HG03558 (cell line): ENCODE data around the gene ABCA10.
"Not testable (repeated sequence)": the region's sequence is repeated elsewhere in the genome, so short reads cannot be mapped to it uniquely, and the experiment has no call there.

Source experiments
- ATAC-seq: cut with Tn5 transposase; IDR thresholded peaks from one replicate; pipeline ENCODE4 v1.9.1; 2021; ENCODE audit warnings: moderate number of reproducible peaks; ENCODE audit not compliant: unreplicated experiment; ENCODE audit errors: extremely low read depth

Gene ABCA10

DNA sequence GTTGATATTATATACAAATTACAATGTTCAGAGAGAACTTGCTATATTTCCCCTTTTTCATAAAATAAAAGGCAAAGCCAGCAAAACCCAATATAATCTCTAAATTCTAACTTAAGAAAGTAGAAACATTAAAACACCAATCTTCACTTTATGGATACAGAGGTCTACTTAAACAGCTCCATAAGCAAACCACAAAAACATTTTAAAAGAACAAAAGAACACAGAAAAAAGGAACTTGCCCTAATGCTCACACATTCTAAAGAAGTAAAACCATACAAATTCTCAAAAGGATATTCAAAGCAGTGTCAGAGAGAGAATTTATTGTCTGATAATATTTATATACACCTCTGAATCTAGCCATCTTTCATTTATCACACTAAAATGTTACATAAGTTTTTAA is 606 bp downstream of the ABCA10 start:
- no peak for ATAC-seq

DNA sequence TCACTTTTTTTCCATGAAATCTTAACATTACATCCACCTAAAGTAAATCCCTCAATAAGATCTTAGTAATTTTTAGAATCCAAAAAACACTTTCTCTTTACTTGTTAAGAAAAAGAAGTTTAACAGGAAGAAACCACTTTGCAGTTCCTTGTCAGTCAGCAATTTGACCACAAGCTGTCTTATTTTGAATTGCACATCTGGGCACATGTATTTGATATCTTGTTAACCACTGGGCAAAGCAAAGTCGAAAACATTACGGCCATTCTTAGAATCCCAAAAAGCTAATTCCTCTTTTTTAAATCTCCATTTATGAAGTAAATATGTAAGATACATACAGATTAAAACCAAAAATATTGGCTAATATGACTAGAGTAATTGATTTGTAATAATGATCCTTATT is 1.1 kb downstream of the ABCA10 start:
- no peak for ATAC-seq

DNA sequence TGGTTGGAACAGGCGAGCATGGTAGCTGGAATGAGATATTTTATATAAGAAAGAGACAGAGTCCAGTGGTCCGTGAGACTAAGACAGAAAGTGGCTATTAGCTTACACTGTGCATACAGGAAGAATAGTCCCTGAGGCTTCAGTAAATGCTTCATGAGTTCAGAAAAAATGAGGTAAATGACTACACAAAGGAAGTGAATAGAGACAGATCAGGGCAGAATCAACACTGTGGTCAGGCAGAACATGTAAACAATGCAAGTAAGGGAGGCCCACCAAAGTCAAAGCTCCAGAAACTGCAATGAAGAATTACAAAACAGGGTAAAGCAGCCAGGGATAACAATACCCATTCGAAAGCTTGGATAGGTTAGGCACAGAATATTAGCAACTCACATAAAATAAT is 4.8 kb downstream of the ABCA10 start:
- peak; percentile 89 for ATAC-seq

DNA sequence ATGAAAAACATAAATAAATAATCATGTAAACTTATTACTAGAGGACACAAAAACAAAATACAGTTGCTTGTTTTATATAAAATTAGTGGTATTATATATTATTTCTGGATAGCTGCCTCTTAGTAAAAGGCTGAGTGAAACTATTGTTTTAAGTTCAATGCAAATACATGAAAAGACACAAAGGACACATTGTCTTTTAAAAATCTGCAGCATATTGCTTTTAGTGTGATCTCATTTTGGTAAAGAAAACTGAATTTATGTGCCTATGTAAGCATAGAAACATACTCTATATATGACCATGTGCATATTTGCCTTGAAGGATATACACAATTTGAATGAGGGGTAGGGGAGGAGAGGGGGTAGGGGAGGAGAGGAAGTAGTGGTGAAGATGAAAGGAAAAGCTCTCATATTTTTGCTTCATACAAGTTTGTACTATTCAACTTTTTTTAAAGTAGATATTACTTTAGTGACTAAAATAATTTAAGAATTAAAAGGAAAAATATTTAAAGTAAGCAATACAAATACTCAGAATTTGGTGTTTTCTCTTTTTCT is 5.8 kb downstream of the ABCA10 start:
- ATAC-seq = no peak

DNA sequence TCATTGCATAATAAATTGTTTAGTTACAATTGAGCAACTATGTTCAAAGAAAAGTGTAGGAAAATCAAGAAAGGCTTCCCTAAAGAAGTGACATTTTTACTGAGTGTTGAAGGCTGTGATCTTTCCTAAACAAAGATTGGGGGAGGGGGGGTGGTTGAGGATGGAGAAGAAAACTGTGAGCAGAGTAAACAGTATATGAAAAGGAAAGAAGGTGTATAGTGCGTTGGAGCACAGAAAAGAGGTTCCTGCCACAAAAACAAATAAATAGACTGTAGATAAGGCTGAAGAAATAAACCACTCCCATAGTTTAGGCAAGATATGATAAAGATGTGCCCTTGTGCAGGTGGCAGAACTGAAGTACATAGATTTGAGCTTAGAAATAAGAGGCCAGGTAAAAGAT is 8.5 kb downstream of the ABCA10 start:
- no peak for ATAC-seq

DNA sequence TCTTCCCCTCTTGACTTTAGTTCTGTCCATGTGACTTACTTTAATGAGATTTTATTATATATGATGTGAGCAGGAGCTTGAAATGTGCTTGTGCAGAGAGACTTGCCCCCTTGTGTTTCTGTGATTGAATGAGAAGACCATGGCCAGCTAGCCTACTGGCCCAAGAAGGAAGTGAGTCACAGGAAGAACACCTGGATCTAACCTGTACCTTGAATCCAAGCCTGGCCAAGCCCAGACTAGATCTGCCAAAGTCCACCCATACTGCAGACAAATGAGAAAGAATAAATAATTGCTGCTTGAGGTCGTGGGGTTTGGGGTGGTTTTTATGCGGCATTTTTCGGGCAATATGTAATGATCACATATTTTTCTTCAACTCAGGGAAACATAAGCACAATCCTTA is 9.6 kb downstream of the ABCA10 start:
- ATAC-seq = no peak

DNA sequence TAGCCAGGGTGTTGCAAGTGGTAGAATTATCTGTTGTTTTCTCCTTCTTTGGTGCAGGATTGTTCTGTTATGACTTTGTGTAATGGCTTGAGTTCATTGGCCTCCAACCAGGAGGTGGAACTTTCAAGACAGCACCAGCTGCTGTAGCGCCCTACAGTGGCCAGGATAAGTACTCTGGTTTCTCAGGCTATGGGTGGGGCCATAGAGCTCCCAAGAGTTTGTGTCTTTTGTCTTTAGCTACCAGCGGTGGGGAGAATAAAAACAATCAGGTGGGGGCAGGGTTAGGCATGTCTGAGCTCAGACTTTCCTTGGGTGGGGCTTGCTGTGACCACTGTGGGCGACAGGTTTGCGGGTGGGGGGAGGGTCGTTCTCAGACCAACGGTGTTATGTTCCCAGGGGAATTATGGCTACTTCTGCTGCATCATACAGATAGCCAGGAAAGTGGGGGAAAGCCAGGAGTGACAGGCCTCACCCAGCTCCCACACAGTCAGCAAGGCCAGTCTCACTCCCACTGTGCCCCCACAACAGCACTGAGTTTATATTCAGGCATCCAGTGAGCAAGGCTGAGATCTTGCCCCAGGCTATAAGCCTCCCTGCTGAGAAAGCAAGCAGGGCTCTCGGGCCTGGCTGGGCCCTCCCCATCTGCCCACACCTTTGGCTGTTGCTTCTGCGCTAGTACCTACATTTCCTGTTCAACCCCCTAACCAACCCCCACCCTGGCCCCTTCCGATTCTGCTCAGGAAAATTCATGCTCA is 15.4 kb downstream of the ABCA10 start:
- no peak for ATAC-seq

DNA sequence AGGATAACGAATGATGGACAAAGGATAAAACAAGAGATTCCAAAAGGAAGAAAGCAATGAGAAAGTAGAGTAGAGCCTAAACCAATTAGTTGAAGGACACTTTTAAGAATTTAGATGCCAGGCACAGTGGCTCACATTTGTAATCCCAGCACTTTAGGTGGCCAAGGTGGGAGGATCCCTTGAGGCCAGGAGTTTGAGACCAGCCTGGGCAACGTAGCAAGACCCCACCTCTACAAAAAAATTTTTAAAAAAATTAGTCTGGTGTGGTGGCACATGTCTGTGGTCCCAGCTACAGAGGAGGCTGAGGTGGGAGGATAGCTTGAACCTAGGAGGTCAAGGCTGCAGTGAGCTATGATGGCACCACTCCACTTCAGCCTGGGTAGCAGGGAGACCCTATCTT is 20.0 kb downstream of the ABCA10 start:
- ATAC-seq = no peak

DNA sequence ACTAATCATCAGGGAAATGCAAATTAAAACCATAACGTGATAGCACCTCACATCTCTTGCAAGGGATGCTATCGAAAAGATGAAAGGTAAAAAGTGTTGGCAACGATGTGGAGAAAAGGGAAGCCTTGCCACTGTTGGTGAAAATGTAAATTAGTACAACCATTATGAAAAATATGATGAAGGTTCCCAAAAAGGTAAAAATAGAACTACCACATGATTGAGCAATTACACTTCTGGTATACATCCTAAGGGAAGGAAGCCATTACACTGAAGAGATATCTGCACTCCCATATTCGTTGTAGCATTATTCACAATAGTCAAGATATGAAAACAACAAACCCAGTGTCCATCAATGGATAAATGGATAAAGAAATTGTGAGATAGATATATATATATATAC is 21.5 kb downstream of the ABCA10 start:
- no peak for ATAC-seq

DNA sequence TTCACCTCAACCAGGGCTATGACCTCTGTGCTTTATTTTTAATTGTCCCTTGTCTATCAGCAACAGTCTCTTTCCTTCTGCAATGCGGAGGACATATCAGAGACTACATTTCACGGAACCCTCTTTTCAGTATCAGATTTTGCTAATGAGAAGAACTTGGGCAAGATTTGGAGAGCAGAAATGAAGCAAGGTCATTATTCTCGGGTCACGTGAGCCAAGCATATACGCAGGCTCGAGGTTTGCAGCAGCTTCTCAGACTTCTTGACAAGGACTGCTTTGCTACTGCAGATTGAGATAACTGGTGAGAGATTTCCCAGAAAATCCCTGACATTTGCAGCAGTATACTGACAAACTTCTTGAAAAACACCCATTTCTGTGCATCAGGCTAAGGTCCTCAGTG is 30.4 kb downstream of the ABCA10 start:
- no peak for ATAC-seq

DNA sequence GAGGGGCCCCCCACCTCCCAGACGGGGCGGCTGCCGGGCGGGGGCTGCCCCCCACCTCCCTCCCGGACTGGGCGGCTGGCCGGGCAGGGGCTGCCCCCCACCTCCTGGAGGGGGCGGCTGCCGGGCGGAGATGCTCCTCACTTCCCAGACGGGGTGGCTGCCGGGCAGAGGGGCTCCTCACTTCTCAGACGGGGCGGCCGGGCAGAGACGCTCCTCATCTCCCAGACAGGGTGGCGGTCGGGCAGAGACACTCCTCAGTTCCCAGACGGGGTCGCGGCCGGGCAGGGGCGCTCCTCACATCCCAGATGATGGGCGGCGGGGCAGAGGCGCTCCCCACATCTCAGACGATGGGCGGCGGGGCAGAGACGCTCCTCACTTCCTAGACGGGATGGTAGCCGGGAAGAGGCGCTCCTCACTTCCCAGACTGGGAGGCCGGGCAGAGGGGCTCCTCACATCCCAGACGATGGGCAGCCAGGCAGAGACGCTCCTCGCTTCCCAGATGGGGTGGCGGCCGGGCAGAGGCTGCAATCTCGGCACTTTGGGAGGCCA is 32.4 kb downstream of the ABCA10 start:
- ATAC-seq = not testable (repeated sequence)

DNA sequence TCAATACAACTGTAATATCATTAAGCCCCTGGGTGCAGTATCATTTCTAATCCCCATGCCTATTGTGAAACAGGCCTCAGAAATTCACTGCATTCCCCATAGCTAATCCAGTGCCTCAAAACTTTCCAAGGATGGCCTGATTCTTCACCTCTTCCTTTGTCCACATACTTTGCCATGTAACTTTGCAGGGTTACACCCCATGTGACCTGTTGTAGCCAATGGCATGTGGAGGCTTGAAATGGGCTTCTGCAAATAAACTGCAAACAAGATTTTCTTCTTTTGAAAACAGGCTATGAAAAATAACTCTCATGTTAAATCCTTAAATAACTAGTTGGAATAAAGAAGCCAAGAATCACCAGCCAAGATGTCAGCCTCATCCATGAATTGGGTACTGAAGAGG is 35.9 kb downstream of the ABCA10 start:
- ATAC-seq = no peak

DNA sequence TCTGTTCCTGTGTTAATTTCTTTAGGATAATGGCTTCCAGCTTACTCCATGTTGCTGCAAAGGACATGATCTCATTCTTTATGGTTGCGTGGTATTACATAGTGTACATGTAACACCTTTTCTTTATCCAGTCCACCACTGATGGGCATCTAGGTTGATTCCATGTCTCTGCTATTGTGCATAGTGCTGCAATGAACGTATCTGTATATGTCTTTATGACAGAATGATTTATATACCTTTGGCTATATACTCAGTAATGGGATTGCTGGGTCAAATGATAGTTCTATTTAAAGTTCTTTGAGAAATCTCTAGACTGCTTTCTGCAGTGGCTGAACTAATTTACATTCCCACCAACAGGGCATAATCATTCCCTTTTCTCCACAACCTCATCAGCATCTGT is 39.8 kb downstream of the ABCA10 start:
- no peak for ATAC-seq

DNA sequence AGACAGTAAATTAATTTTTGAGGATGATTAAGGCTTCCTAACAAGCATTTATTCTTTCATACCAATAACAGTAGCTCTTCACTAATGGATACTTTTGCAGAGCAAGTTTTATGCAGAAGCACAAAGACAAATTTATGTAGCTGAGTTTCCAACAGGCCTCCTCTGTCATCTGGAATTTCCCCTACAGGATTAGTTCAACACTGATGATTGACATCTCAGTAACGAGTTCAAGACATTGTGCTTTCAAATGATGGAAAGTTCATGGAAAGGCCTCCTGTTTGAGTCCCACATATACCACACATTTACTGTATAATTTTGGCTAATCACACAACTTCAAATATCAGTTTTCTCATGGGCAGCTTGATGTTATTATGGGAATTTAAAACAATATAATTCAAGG is 40.6 kb downstream of the ABCA10 start:
- no peak for ATAC-seq

DNA sequence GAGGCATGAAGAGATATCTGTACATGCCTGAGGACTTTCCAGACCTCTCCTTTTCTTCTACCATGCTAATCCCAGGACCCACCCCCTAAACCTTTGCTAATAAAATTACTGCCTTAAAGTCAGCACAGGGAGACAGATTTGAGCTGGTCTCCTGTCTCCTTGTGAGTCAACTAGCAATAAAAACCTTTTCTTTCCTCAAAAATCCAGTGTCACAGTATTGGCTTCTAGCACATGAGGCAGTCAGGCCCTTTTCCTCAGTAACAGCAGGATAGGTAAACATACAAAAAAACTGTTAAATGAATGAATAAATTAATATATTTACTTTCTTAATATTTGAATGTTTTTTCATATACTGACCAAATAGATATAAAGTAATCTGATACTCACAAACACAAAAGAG is 41.3 kb downstream of the ABCA10 start:
- ATAC-seq = no peak

DNA sequence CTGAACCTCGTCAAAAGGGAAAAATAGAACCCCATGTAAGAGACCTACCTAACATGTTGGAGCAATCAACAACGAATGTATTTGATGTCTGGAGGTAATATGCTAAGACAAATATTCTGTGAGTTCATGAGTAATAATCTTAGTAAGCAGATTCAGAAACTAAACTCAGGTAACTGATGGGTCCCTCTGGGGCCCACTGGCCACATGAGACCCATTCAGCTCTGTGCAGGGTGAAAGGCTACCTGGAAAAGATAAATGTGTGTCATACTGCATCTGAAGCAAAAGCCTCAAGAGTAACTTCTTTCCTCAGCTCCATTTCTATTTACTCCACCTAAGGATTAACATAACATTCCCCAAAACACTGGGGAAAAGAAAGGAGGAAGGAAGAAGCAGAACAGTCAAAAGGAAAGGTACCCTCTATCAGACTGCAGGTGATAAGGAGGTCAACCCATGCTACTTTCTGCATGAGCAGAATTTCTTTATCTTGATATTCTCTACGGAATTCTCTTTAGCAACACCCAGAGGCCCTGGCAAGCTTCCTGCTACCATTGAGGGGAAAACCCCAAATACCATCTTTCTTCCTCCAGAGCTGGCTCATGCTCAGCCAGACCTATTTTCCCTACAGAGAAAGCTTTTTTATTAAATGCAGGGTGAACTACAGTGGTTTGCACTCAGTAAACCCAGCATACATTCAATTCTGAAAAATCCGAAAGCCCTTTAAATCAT is 49.2 kb downstream of the ABCA10 start:
- ATAC-seq = no peak

DNA sequence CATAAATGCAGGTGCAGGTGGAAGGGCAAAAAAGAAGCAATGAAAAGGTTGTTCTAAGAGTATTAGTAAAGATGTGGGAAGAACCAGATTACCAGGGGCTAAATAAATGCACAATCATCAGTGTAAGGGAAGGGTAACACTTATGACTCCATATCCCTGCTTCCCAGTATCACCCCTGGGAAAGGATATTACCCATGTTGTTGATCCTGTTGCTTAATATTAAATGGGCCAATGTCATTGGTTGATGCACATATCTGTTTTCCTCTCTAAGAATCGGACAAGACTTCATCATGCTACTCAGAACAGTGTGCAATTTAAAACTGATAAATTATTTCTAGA is 52.2 kb downstream of the ABCA10 start:
- ATAC-seq = no peak

DNA sequence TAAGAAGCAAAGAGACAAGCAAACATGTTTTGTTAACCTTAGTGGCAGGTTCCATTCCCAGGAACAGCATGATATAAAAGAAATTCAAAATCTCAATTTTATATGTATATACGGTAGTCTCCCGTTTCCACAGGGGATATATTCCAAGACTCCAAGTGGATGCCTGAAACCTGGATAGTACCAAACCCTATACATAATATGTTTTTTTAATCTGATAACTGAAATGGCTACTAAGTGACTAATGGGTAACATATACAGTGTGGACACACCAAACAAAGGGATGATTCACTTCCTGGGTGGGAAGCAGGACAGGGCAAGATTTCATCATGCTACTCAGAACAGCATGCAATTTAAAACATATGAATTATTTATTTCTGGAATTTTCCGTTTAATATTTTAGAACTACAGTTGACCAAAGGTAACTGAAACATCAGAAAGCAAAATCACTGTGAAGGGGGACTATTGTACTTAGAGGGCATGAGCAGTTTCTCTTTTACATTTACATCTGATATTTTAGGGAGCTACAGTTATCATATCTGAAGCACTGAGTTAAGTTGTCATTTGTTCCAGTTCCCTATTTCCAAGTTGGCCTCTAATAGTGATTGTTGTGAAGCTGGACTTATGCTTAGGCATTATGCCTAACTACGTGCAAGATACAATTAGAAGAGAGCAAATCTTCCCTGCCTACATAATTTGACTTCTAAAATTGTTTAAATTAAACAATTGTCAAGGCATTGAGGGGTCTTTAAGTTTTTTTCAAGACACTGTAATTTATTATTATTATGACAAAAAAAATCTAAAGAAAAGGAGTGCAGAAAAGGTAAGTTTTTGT is 52.8 kb downstream of the ABCA10 start:
- no peak for ATAC-seq

DNA sequence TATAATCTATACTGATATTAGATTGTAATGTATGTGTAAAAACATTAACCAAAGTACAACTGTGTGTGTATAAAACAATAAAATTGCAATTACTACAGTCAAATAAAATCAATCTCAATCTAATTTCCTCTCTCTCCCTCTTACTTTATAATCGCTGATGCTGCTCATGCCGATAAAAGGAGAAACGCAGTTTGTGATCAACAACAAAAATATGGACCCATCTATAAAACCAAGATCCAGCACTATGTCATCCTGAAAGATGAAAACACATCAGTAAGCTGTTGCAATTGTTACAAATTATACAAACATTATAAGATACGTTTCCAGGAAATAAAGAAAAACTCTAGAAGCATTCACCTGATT is 53.4 kb downstream of the ABCA10 start:
- ATAC-seq = no peak

DNA sequence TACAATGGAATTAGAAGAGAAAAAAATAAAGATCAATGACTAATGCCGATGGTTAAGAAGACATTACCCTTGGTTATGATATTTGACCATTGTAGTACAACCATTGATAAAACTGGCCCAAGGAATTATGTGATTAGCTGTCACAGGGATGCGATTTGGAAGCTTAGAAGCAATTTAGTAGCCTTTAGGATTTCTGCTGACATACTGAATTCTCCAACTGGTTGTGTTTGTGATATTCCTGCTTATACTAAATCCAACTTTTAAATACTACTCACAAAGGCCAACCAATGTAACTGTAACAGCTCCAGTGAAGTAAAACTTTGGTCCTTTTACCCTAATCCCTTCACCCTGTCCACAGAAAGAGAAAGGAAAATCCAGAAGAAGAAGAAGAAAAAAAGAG is 55.5 kb downstream of the ABCA10 start:
- no peak for ATAC-seq

DNA sequence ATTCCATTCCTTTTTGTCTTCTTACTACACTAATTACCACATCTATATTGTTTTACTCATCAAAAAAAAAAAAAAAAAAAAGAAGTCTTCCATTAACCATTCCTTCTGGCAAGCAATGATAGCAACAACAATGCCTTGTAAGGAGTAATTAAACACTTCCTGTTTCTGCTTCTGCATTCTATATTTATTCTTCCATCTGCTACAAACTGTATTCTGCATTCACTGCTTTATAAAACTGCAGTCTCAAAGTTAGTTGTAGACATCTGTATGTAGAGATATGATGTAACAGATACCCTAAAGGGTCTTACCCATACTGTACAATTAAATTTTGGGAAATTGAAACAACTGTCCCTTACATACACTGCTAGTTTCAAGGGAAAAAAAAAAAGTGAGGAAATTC is 58.2 kb downstream of the ABCA10 start:
- ATAC-seq = no peak
